Psoas muscle (tissue), 8 donors: ENCODE measurements around the gene RETREG1. TPM values are rescaled to one million over a fixed set of nuclear protein-coding genes. Genes with fewer than 3 reads are reported as not detected.

ENCODE experiments used
- ATAC-seq, 4 donors: fragments of 200-7000 bp; cut with Tn5 transposase; one replicate each; pipeline ENCODE4 v1.9.1; 2020; ENCODE audit warnings: moderate library complexity in 3 of 4, mild to moderate bottlenecking in 2 of 4
- DNase-seq, 2 donors: peaks; one replicate each; pipeline ENCODE4 v3.0.0-alpha.2; 2020
- H3K27ac ChIP-seq: fragments of 200-600 bp; one replicate; pipeline ENCODE4 v1.8.0; 2022
- H3K27me3 ChIP-seq, 3 donors: fragments of 200-600 bp in 1 of 3; one replicate each; pipeline versions ENCODE4 v1.6.1 to v1.8.0; 2013 to 2022; ENCODE audit warnings: low read length in 2 of 3, mild to moderate bottlenecking in 2 of 3, moderate library complexity in 1 of 3; ENCODE audit not compliant: insufficient read depth in 3 of 3
- H3K36me3 ChIP-seq, 2 donors: fragments of 200-600 bp in 1 of 2; one replicate each; pipeline versions ENCODE4 v1.6.1 to v1.8.0; 2013 to 2022; ENCODE audit warnings: low read depth in 1 of 2, mild to moderate bottlenecking in 1 of 2, moderate library complexity in 1 of 2; ENCODE audit not compliant: insufficient read depth in 1 of 2
- H3K4me1 ChIP-seq: fragments of 200-600 bp; one replicate; pipeline ENCODE4 v1.8.0; 2022
- H3K4me3 ChIP-seq: fragments of 200-600 bp; one replicate; pipeline ENCODE4 v1.8.0; 2022; ENCODE audit warnings: mild to moderate bottlenecking
- H3K9me3 ChIP-seq: fragments of 200-600 bp; one replicate; pipeline ENCODE4 v1.8.0; 2022
- CTCF ChIP-seq: fragments of 200-600 bp; IDR thresholded peaks from one replicate; pipeline ENCODE4 v1.8.0; 2022; ENCODE audit warnings: antibody characterized with exemption
- WGBS, 3 donors: extraction: QIAGEN DNeasy Blood & Tissue Kit; methylation state at CpG; one replicate each; pipeline versions ENCODE4 v1.1.6 to v1.1.7; 2013; 5-methylcytosine and 5-hydroxymethylcytosine counted together
- intact Hi-C, 2 donors: fragments of 100-400 bp; cut with DNase I; formaldehyde crosslinking; loops; one replicate each; pipeline versions ENCODE4 v1.11.0 to v1.14.2; 2022
- polyA plus RNA-seq, 3 donors: library from polyadenylated mRNA; stranded (reverse); fragments of 200-250 nt; gene quantifications; one replicate each; pipeline ENCODE4 v1.2.3, GENCODE V29; 2013
- total RNA-seq, 4 donors: library from RNA; stranded (reverse); fragmentation: NEBNext Ultra II Directional in 2 of 4; extraction: Animal tissue kit (Norgen Biotek cat#: 25700) in 2 of 4; gene quantifications; one replicate each; pipeline versions ENCODE4 v1.2.1 to v1.2.4, GENCODE V29; 2021 to 2023
- donor health status: healthy with polysubstance abuse.
- donor health status: DM: no; HTN: no; CAD: no; lungs with moderate emphysema.
- donor health status: Bipolar disorder and iron deficiency.
- donor health status: healthy.
- donor health status: DM: yes; HTN: yes; CAD: no.
- donor health status: DM: no; HTN: no; CAD: no.
- donor health status: DM: no; HTN: no; CAD: no.
- donor health status: DM: yes; HTN: yes; CAD: no.

RETREG1 gene
- total and polyA plus RNA-seq, 7 donors: 2.1 to 252 (median 191) TPM

GRCh38 chr5:16558984-16559629 lies 57.7 kb downstream of the RETREG1 start:
- intact Hi-C loops: loop anchor here in 1 of 2 donors (10.0 kb wide), 1 partner anchor 106 kb away; no protein-coding TSS in a partner anchor
- no peak overlapping the region for H3K4me3 ChIP-seq
- H3K4me1 ChIP-seq: peaks cover 4% of the 10 kb centered on the region
- no peaks in the 10 kb centered on the region for H3K27me3 ChIP-seq
- ATAC-seq: no peak
- no peaks in the 10 kb centered on the region for H3K9me3 ChIP-seq
- TF ChIP-seq CTCF: no peak
- H3K36me3 ChIP-seq: no peaks in the 10 kb centered on the region
- DNase-seq: no peak
- 73 to 85% (median 74%) methylated on average over 5 of the region's 5 CpGs for WGBS, 3 donors
- H3K27ac ChIP-seq: no peak overlapping the region

- no peaks in the 10 kb centered on the region for H3K9me3 ChIP-seq
- intact Hi-C loops: loop anchor here in 1 of 2 donors (10.0 kb wide), 1 partner anchor 107 kb away; no protein-coding TSS in a partner anchor
- no peak overlapping the region for H3K4me3 ChIP-seq
- H3K27ac ChIP-seq: no peak overlapping the region
- H3K27me3 ChIP-seq: no peaks in the 10 kb centered on the region
- peaks cover 2% of the 10 kb centered on the region for H3K4me1 ChIP-seq
- ATAC-seq (no peak), DNase-seq (no peak)
- TF ChIP-seq CTCF: no peak
- no peaks in the 10 kb centered on the region for H3K36me3 ChIP-seq
- 87 to 95% (median 89%) methylated on average over 4 of the region's 4 CpGs for WGBS, 3 donors
These were observed 59.3 kb downstream of the RETREG1 start for GRCh38 chr5:16557477-16557876.

- intact Hi-C loops: loop anchor here (5.0 to 10.0 kb wide), 2 partner anchors 67 to 111 kb away; no protein-coding TSS in a partner anchor
- Histone ChIP-seq H3K36me3 (no peaks in the 10 kb centered on the region), H3K4me3 (no peak overlapping the region), H3K4me1 (peaks cover 15% of the 10 kb centered on the region), H3K27ac (no peak overlapping the region), H3K9me3 (no peaks in the 10 kb centered on the region), H3K27me3 (no peaks in the 10 kb centered on the region)
- WGBS, 3 donors: 55 to 63% (median 57%) methylated on average over 8 of the region's 8 CpGs
- TF ChIP-seq CTCF: no peak
- no peak for ATAC-seq
- no peak for DNase-seq
These were observed 62.7 kb downstream of the RETREG1 start for GRCh38 chr5:16554110-16554509.

GRCh38 chr5:16552666-16553343 lies 64.0 kb downstream of the RETREG1 start:
- no peaks in the 10 kb centered on the region for H3K9me3 ChIP-seq
- H3K4me3 ChIP-seq: no peak overlapping the region

More at GRCh38 chr5:16552666-16553343, 64.0 kb downstream of the RETREG1 start:
- no peaks in the 10 kb centered on the region for H3K36me3 ChIP-seq
- H3K27me3 ChIP-seq: no peaks in the 10 kb centered on the region
- peak overlapping the region; percentile 84 for H3K27ac ChIP-seq
- intact Hi-C loops: loop anchor here (5.0 to 10.0 kb wide), 2 partner anchors 66 to 112 kb away; no protein-coding TSS in a partner anchor
- WGBS, 3 donors: 35 to 40% (median 38%) methylated on average over 7 of the region's 7 CpGs
- peak; percentile 84 for TF ChIP-seq CTCF
- peak; percentile 75 to 87 for DNase-seq
- peak; percentile 80 to 92 (median 90) for ATAC-seq
- H3K4me1 ChIP-seq: peaks cover 28% of the 10 kb centered on the region
